ENCODE measurements around the gene CA5A.
"Not testable (repeated sequence)": the region's sequence is repeated elsewhere in the genome, so short reads cannot be mapped to it uniquely, and the experiment has no call there.

Gene CA5A

DNA sequence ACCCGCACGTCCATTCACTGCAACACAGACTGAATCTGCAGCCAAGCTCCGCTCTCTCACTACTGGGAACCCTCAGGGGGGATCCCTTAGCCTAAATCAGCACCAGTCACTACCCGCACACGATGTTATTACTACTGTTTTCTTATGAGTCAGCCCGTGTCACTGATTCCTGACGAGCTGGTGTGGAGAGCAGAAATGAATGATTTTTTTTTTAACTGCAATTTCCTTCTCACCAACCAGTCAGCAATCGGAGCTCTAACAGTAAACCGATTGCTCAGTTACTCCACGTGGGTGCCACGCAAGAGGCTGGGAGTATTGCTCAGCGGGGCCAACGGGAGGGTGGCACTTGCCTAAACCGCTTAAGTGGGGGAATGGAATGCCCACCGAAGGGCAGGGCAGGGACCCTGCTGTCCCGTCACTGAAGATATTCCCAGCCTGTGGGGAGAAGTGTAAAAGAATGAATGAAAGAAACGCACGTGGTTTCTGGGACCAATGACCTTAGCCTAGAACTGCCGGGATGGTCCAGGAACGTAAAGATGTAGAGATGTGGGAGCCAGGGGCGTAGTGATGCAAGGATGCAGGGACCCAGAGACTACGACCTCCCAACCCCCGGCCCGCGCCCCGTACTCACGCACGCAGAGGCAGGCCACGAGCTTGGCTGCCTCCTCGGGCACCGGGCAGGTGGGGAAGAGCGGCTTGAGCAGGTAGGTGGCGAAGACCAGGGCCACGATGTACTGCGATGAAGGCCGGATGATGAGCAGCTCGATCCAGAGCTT is 67.9 kb downstream of the CA5A start:
- not testable (repeated sequence) for DNase-seq (ENCODE audit: low spot score)

- not testable (repeated sequence) for DNase-seq (ENCODE audit: low spot score)
Measured at GRCh38 chr16:87865902-87866555, 70.3 kb downstream of the CA5A start.

DNA sequence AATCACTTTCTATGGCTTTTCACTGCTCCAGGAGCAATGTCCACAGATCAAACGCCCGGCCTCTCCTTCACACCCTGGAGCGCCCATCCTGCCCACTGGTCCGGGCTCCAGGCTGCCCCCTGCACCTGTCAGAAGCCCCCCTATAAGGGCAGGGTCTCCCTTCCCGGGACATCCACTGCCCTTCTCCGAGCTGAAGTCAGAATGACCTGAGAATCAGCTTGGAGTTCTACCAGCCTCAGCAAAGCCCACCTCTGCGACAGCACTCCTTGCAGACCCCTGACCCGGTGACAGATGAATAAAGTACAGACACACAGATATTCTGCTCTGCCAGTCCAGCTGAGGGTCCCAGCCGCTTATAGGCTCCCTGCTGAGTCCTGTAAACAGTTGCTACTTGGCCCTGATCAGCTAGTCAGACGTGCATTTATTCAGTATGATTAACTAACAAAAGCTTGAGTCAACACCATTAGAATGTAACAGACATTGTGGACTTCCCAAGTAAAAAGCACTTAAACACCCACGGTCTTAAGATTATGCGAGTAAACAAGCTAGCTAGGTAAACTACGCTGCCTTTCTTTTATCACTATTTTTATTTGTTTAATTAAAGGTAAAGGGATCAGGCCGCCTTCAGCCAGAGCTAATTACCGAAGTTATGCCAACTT is 71.9 kb downstream of the CA5A start:
- DNase-seq (ENCODE audit: low spot score), result no peak

GRCh38 chr16:87863327-87863635 is 73.0 kb downstream of the CA5A start:
- not testable (repeated sequence) for DNase-seq (ENCODE audit: low spot score)

- DNase-seq (ENCODE audit: low spot score), result not testable (repeated sequence)
Measured at GRCh38 chr16:87862597-87863326, 73.6 kb downstream of the CA5A start.

DNA sequence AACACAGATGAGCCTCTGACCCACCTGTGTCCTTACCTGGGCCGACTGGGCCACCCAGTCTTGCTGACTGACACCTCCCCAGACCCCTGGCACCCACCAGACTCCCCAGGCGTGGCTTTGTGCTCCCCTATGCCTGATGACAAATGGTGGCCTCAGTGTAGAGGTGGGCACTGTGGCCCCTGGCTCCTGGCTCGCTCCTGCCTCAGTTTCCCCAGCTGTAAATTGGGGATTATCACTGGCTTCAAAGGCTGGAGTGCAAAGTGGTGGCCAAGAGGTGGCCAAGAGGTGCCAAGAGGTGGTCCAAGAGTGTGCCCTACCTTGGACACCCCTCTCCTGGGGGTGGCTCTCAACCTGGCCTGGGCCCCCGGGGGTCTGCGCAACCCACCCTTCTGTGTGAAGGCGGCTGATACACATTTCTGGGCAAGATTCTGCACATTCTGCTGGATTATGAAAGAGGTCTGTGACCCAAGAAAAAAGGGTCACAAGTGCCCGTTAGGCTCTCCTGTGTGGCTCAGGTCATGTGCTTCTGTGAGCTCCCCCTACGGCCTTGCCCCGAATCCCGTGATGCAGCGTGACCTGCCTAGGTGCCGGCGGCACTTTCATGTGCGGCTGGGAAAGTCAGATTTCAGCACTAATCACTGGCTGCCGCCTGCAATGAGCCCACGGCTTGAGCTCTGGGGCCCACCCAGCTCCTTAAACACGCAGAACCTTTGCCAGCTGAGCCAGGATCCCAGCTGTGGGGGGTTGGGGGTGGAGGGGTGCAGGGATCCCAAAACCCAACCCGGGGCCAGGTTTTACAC is 74.8 kb downstream of the CA5A start:
- DNase-seq (ENCODE audit: low spot score), result not testable (repeated sequence)

GRCh38 chr16:87860553-87861299 is 75.6 kb downstream of the CA5A start:
- no peak for DNase-seq (ENCODE audit: low spot score)

GRCh38 chr16:87858151-87858993 is 78.0 kb downstream of the CA5A start:
- peak; percentile 58 for DNase-seq (ENCODE audit: low spot score)

DNA sequence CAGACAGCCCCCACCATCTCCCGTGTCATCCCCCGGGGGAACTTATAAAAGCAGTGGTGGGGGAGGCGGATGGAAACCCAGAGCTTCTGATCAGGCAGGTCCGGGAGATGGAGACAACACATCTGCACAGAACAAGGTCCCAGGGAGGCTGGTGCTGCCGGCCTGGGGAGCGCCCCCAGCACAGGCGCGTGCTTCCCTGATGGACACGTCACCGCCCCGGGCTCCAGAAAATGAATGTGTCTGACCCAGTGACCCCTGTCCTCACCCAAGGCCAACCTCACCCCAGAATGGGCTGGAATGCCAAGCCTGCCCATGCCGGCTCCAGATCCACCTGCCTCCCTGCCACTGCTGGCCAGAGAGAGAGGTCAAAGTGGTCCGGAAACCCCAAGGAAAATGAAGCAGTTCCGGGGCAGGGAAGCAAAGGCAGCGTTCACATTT is 79.5 kb downstream of the CA5A start:
- no peak for DNase-seq (ENCODE audit: low spot score)

DNA sequence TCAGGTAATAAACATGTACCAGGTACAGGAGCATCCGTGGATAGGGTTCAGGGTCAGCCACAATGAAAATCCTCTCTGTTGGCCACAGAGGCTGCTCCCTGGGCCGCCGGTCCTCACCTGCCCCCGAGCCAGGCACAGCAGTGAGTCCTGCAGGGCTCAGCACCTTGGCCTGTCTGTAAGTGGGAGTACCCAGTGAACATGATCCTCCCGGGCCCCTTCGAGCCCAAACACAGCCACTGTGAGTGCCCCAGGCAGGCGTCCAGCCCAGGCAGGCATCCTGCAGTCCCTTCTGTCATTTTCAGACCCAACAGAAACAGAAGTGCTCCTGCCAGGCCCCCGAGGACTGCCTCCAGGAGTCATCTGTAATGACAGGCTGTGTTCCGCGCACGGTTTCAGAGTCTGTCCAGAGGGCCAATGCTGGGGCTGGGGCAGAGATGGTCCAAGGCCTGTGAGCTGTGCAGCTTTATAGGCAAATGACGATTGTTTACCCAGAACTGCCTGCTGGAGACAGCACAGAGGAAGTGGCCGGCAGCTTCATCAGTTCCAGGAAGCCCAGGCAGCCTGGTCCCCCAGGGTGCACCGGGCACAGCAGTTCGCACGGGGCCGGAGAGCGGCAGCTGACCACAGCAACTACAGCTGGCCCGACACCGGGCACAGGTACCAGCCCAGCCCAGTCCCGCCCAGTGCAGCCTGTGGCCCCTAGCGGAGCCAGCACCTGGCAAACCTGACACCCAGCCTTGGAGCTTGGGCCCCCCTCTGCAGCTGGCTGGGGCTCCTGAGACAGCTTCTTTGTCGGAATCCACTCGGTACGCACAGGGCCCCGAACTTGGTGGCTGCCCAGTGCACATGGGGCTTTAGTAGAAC is 80.2 kb downstream of the CA5A start:
- DNase-seq (ENCODE audit: low spot score), result peak; percentile 48

DNA sequence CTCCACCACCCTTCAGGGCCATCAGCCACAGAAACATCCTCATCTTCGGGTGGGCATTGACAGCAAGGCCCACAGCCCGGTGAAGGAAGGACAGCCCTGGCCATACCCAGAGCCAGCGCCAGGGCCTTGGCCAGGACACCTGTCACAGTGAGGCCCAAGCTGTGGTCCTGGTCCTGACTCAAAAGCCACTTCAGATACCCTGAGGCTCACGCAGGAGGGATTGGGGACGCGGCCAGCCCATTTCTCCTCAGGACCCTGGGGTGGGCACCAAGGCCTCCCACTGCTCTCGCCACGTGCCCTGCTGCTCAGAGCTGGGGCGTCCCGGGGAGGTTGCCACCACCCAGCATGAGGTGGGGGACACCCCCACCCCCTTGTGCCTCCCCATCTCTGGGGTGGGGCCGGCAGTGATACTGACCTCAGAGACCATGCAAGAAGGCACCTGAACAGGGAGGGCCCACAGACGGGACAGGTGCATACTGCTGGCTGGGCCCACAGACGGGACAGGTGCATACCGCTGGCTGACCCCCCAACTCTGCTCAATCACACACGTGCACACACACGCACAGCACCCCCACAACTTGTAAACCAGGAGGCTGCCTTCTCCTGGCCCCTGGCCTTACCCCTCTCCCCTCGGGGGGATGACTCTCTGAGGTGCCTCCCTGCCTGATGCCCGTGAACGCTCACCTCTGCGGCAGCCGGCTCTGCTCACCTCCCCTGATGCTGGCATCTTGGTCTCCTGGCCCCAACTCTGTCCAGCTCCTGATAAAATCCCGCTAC is 81.2 kb downstream of the CA5A start:
- DNase-seq (ENCODE audit: low spot score), result no peak

DNA sequence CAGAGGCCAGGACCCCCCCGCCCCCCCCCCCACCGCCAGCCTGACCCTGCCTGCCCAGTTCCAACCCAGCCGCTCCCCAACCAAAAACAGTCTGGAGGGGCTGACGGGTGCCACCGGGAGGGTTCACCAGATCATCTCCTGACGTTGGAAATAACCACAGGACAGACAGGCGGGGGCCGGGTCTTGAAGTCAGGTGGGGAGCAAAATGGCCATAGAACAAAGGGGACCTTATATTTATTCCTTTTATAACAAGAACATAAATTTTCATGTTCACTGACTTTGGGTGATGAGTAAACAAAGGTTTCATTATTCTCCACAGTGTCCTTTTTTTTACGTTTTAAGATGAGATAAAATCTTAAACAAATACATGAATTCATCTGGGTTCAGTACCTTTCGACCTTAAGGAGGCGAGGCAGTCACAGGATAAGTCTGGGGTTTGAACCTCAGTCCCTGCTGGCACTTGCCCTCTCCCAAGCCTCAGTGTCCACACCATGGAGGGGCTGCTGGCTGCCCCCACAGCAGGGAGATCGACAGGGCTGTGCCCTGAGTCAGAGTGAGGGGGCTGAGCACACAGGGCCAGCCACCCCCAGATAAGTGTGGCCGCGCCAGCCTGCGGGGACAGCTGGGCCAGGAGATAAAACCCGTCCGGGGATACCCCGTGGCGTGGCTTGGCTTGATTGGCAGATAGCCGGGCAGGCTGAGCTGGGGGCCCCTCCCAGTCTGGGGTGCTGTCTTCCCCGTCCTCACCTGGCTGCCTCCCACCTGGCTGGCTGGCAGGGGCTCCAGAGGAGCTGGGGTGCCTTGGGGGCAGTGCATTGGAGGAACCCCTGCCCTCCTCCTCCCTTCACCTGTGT is 82.0 kb downstream of the CA5A start:
- no peak for DNase-seq (ENCODE audit: low spot score)

DNA sequence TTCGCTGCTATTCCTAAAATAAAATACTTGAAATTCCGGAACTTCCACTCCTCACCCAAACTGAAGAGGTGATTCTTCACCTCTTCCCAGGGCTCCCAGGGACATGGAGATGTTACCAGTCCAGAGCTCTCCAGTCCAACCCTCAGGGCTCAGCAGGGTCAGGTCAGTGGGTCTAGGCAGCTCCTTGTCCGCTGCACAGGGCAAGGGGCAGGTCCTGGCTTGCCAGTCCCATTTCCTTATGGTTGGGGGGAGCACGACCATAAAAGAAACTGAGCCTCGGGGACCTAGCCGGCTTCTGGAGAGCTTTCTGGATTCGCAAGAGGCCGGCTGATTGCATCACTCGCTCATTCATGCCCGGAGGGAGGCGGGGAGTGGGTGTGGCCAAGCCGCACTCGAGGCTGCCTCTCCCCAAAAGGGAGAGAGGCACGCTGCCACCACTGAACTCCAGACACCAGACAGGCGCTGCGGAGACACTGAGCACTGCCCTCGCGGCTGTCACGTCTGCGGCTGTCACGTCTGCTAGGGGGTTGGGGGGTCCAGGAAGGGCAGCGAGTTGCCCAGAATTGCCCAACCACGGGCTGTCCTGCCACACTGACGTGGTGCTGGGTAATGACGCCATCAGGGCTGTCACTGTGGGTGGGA is 82.8 kb downstream of the CA5A start:
- DNase-seq (ENCODE audit: low spot score), result peak; percentile 83

DNA sequence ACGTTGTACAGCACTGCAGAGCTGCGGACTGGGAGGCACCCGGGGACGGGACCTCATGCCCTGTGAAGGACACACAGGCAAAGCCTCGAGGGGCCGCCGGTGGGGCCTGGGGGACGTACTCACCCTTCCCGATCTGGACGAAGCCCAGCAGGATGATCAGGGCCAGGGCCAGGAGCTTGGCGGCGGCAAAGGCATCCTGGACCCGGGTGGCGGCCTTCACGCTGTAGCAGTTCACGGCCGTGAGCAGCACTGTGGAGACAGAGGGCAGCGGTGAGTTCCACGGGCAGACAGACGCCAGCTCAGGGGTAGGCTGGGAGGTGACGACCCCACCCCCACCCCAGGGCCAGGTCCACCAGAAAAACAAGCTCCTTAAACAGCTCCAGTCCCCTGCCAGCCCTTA is 84.7 kb downstream of the CA5A start:
- DNase-seq (ENCODE audit: low spot score), result no peak

DNA sequence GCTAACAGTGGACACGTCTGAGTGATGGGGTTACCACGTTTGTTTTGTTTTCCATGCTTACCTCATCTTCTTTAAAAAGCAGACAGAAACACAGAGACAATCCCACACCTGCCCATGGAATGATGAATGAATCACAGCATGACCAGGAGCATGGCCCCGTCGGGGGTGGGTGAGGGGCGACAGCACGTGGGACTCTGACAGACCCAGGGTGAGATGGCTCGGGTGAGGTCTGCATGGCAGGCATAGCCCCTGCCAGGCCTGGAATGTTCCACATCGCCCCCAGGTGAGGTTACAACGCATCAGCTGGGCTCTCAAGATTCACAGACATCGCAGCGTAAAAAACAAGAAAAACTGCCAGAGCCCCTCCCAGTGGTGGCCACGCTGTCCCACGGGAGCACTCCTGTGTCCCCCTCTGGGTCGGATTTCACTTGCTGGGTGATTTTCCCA is 85.2 kb downstream of the CA5A start:
- DNase-seq (ENCODE audit: low spot score), result no peak
